DND-41 (cell line): ENCODE results near the gene AATF.

Experiments used
- CTCF ChIP-seq: IDR thresholded peaks from 2 replicates; pipeline ENCODE4 v1.5.1; 2012; ENCODE audit warnings: borderline replicate concordance, low read length, moderate library complexity, mild to moderate bottlenecking; ENCODE audit not compliant: poor library complexity, severe bottlenecking; ENCODE audit errors: extremely low read depth
- EZH2 ChIP-seq: IDR thresholded peaks from 3 replicates; pipeline ENCODE4 v1.6.1; 2012; ENCODE audit warnings: borderline replicate concordance, low read depth, mild to moderate bottlenecking, moderate library complexity, low read length, inconsistent platforms; ENCODE audit not compliant: severe bottlenecking

GRCh38 chr17:37031493-37032083, 82.8 kb downstream of the AATF start:
- no peak for TF ChIP-seq CTCF
- no peak for TF ChIP-seq EZH2
